ENCODE data around the gene MAST3.

GRCh38 chr19:18055967-18056366, 41.6 kb upstream of the MAST3 start:
- TF ChIP-seq CTCF (IDR thresholded peaks at IDR 0.05), result no peak
- no peak for TF ChIP-seq POLR2A (IDR thresholded peaks at IDR 0.05)

Measured in uterus (tissue), 2 donors.